ENCODE results near the gene MED15.
"Not testable (repeated sequence)": the region's sequence is repeated elsewhere in the genome, so short reads cannot be mapped to it uniquely, and the experiment has no call there.

The MED15 gene

DNA sequence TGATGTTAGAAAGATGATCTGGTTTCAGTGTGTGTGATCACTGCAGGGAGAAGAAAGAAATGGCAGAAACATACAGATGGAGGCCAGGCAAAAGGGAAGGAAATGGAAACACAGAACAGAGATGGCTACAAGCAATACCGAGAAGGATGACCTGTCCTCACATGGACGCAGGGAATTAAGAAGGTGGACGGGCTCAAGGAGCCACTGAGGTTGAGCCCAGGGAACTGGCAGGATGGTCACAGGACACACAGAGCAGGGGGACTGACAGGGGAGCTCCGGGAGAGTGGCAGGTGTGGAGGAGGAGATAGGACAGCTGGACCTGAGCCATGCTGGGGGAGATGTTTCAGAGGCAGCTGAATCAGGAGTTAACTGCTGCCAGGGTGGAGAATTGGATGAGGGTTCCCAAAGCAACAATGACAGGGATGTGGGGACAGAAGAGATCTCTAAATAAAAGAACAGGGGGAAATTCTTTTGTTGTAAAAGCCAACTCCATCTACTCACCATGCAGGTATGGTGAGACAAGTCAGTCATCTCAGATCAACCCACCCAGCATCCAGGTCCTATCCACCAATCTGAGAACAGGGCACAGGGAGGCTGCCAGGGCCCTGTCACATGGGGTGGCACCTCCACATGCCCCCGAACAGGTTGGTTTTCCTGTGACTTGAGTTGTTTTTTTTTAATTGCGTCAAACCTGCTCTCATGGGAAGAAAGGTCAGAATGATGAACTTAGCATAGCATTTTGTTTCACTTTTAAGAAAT is 38.1 kb upstream of the MED15 start:
- Histone ChIP-seq H3K9ac (ENCODE audit: low read depth, low read length) (no peak overlapping the region), H3K9me3 (replicated peaks; ENCODE audit: low read length) (no peaks in the 10 kb centered on the region), H3K36me3 (ENCODE audit: insufficient read depth, low read length) (peaks cover 18% of the 10 kb centered on the region), H3K4me1 (ENCODE audit: control insufficient read depth, insufficient read depth, low read length) (no peaks in the 10 kb centered on the region), H3K4me2 (ENCODE audit: low read length) (no peak overlapping the region), H3K27me3 (ENCODE audit: control insufficient read depth, insufficient read depth, low read length) (no peaks in the 10 kb centered on the region), H3K4me3 (ENCODE audit: low read length) (no peak overlapping the region)

DNA sequence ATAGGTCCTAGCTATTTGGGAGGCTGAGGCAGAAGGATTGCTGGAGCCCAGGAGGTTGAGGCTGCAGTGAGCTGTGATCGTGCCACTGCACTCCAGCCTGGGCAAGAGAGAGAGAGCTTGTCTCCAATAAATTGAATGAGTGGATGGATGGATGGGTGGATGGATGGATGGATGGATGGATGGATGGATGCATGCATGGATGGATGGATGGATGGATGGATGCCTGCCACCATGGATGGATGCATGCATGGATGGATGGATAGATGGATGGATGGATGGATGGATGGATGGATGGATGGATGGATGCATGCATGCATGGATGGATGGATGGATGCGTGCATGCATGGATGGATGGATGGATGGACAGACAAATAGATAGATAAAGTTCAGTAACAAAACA is 36.9 kb upstream of the MED15 start:
- not testable (repeated sequence) for H3K4me3 ChIP-seq (ENCODE audit: low read length); H3K4me1 ChIP-seq (ENCODE audit: control insufficient read depth, insufficient read depth, low read length); H3K4me2 ChIP-seq (ENCODE audit: low read length); H3K9ac ChIP-seq (ENCODE audit: low read depth, low read length); H3K9me3 ChIP-seq (replicated peaks; ENCODE audit: low read length); H3K27me3 ChIP-seq (ENCODE audit: control insufficient read depth, insufficient read depth, low read length)
- peaks cover 15% of the 10 kb centered on the region for H3K36me3 ChIP-seq (ENCODE audit: insufficient read depth, low read length)

DNA sequence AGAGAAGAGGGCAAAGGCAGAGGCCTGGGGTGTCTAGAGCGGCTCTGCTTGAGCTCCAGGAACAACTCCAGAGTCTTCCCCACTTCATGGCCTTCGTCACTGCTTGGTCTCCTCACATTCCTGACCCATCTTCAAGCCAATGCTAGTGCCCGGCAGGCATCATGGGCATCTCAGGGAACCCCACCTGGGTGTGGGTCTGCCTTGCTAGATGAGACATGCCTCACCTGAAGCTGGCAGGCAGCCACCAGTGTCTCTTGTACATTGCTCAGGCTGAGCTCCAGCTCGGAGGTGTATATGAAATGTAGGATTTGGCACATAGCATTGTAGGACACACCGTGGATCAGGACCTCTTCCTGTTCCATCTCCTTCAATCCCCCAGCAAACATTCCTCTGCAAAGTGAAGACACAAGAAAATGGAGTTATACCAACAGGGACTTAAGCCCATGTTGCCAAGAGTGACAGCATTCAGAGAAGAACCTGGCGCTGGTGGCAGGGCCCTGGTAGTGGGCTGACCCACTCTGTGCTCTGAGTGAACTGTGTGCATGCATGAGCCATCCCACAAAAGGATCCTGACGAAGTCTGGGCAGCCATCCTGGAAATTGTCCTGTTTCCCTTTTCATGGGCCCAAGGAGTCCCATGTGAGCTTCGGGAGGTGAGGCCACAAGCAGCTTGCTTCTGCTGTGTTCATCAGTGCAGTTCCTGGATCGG is 36.1 kb upstream of the MED15 start:
- no peaks in the 10 kb centered on the region for H3K27me3 ChIP-seq (ENCODE audit: control insufficient read depth, insufficient read depth, low read length)

DNA sequence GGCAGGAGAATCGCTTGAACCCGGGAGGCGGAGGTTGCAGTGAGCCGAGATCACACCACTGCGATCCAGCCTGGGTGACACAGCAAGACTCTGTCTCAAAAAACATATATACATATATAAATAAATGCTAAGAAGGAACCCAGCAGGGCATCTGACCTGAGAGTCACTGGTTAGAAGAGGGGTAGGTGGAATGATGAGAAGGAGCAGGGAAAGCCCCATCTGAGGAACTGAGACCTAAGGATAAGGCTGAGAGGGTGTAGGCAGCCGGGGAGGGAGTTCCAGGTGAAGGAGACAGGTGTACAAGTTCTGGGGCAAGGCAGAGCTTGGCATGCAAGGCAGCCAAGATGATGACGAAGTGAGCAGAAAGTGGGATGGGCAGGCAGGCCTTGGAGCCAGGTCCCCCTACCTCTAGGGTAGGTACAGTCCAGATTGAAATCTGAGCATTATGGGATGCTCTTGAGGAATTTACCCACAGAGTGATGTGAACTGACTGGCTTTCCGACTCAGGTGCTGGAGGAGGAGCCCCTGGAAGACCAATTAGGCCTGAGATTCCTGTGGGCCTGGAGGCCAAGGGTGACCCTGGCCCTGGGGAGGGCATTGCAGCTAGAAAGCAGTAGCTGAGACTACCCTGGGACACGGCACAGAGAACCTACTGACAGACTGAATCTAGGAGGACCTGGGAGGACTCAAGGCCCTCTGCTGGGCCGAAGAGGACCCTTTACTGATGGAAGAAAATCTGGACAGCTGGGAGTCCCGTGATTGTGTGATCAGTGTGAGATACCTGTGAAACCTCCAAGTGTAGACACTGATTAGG is 34.6 kb upstream of the MED15 start:
- no peaks in the 10 kb centered on the region for H3K4me1 ChIP-seq (ENCODE audit: control insufficient read depth, insufficient read depth, low read length)
- H3K4me2 ChIP-seq (ENCODE audit: low read length) = no peak overlapping the region
- no peak overlapping the region for H3K4me3 ChIP-seq (ENCODE audit: low read length)
- no peak overlapping the region for H3K9ac ChIP-seq (ENCODE audit: low read depth, low read length)
- no peaks in the 10 kb centered on the region for H3K27me3 ChIP-seq (ENCODE audit: control insufficient read depth, insufficient read depth, low read length)
- peaks cover 12% of the 10 kb centered on the region for H3K36me3 ChIP-seq (ENCODE audit: insufficient read depth, low read length)
- H3K9me3 ChIP-seq (replicated peaks; ENCODE audit: low read length) = no peaks in the 10 kb centered on the region

More for the DNA sequence above, 36.1 kb upstream of the MED15 start:
- no peak overlapping the region for H3K4me3 ChIP-seq (ENCODE audit: low read length)
- no peak overlapping the region for H3K9ac ChIP-seq (ENCODE audit: low read depth, low read length)
- no peaks in the 10 kb centered on the region for H3K9me3 ChIP-seq (replicated peaks; ENCODE audit: low read length)
- H3K4me2 ChIP-seq (ENCODE audit: low read length) = no peak overlapping the region
- peaks cover 15% of the 10 kb centered on the region for H3K36me3 ChIP-seq (ENCODE audit: insufficient read depth, low read length)
- no peaks in the 10 kb centered on the region for H3K4me1 ChIP-seq (ENCODE audit: control insufficient read depth, insufficient read depth, low read length)

DNA sequence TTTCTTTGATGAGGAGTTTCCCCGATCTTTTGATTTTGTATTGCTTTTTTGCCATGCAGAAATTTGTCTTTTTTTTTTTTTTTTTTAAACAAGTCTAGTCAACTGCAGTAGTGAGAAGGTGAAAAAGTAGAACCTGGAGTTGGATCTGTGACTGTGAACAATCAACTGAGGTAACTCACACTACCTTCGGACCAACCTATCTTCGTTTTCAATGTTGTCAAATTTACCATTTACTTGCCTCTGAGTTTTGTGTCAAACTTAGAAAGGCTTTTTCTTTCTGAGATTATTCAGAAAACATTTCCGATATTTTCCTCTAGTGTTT is 32.3 kb upstream of the MED15 start:
- Histone ChIP-seq H3K9ac (ENCODE audit: low read depth, low read length) (no peak overlapping the region), H3K4me2 (ENCODE audit: low read length) (no peak overlapping the region)

DNA sequence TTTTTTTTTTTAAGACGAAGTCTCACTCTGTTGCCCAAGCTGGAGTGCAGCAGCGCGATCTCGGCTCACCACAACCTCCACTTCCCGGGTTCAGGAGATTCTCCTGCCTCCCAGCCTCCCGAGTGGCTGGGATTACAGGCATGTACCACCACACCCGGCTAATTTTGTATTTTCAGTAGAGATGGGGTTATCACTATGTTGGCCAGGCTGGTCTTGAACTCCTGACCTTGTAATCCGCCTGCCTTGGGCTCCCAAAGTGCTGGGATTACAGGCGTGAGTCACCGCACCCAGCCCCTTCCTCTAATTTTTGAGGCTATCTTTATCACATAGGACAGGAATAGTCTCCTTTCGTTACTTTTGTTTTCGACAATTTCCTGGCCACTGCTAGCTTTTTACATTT is 31.8 kb upstream of the MED15 start:
- H3K9ac ChIP-seq (ENCODE audit: low read depth, low read length); H3K27me3 ChIP-seq (ENCODE audit: control insufficient read depth, insufficient read depth, low read length); H3K4me2 ChIP-seq (ENCODE audit: low read length); H3K9me3 ChIP-seq (replicated peaks; ENCODE audit: low read length); H3K4me3 ChIP-seq (ENCODE audit: low read length); H3K36me3 ChIP-seq (ENCODE audit: insufficient read depth, low read length); H3K4me1 ChIP-seq (ENCODE audit: control insufficient read depth, insufficient read depth, low read length): not testable (repeated sequence)

More for the DNA sequence above, 32.3 kb upstream of the MED15 start:
- no peak overlapping the region for H3K4me3 ChIP-seq (ENCODE audit: low read length)
- no peaks in the 10 kb centered on the region for H3K9me3 ChIP-seq (replicated peaks; ENCODE audit: low read length)
- H3K4me1 ChIP-seq (ENCODE audit: control insufficient read depth, insufficient read depth, low read length) = no peaks in the 10 kb centered on the region
- peaks cover 10% of the 10 kb centered on the region for H3K36me3 ChIP-seq (ENCODE audit: insufficient read depth, low read length)
- H3K27me3 ChIP-seq (ENCODE audit: control insufficient read depth, insufficient read depth, low read length) = no peaks in the 10 kb centered on the region

DNA sequence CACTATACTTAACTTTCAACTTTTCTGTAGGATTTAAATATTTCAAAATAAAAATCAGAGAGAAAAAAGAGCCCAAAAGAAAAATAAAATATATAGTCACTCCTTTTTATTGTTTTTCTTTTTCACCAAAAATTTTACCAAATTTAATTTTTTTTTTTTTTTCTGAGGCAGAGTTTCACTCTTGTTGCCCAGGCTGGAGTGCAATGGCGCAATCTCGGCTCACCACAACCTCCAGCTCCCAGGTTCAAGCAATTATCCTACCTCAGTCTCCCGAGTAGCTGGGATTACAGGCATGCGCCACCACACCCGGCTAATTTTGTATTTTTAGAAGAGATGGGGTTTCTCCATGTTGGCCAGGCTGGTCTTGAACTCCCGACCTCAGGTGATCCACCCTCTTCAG is 29.4 kb upstream of the MED15 start:
- not testable (repeated sequence) for H3K27me3 ChIP-seq (ENCODE audit: control insufficient read depth, insufficient read depth, low read length); H3K4me3 ChIP-seq (ENCODE audit: low read length); H3K4me2 ChIP-seq (ENCODE audit: low read length); H3K9ac ChIP-seq (ENCODE audit: low read depth, low read length); H3K4me1 ChIP-seq (ENCODE audit: control insufficient read depth, insufficient read depth, low read length); H3K9me3 ChIP-seq (replicated peaks; ENCODE audit: low read length); H3K36me3 ChIP-seq (ENCODE audit: insufficient read depth, low read length)

DNA sequence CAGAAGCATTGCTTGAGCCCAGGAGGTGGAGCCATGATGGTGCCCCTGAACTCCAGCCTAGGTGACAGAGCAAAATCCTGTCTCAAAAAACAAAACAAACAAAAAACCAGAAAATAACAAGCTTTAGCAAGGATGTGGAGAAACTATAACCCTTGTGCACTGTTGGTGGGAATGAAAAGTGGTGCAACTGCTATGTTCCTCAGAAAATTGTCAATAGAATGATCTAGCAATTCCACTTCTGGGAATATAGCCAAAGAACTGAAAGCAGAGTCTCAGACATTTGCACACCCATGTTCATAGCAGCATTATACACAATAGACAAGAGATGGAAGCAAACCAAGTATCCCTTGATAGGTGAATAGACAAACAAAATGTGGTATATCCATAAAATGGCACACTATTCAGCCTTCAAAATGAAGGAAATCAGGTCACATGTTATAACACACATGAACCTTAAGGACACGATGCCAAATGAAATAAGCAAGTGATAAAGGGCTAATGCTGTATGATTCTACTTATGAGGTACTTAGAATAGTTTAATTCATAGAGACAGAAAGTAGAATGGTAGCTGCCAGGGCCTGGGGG is 27.7 kb upstream of the MED15 start:
- peaks cover 3% of the 10 kb centered on the region for H3K36me3 ChIP-seq (ENCODE audit: insufficient read depth, low read length)
- H3K9me3 ChIP-seq (replicated peaks; ENCODE audit: low read length) = no peaks in the 10 kb centered on the region
- no peaks in the 10 kb centered on the region for H3K27me3 ChIP-seq (ENCODE audit: control insufficient read depth, insufficient read depth, low read length)
- no peak overlapping the region for H3K4me2 ChIP-seq (ENCODE audit: low read length)
- H3K4me1 ChIP-seq (ENCODE audit: control insufficient read depth, insufficient read depth, low read length) = no peaks in the 10 kb centered on the region
- H3K4me3 ChIP-seq (ENCODE audit: low read length) = no peak overlapping the region
- no peak overlapping the region for H3K9ac ChIP-seq (ENCODE audit: low read depth, low read length)

DNA sequence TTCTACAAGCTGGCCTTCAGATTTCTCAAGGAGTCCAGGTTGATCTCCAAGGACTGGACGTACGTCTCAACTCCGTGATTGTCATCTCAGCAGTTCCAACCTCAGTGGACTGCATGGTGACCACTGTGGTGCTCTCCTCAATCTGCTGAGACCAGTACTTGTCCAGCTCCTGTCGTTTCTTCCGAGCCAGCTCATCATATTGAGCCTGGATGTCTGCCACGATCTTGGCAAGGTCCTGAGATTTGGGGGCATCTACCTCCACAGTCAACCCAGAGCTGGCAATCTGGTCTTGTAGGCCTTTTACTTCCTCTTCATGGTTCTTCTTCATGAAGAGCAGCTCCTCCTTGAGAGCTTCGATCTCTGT is 24.3 kb upstream of the MED15 start:
- not testable (repeated sequence) for H3K9ac ChIP-seq (ENCODE audit: low read depth, low read length); H3K9me3 ChIP-seq (replicated peaks; ENCODE audit: low read length); H3K27me3 ChIP-seq (ENCODE audit: control insufficient read depth, insufficient read depth, low read length); H3K36me3 ChIP-seq (ENCODE audit: insufficient read depth, low read length); H3K4me1 ChIP-seq (ENCODE audit: control insufficient read depth, insufficient read depth, low read length); H3K4me3 ChIP-seq (ENCODE audit: low read length); H3K4me2 ChIP-seq (ENCODE audit: low read length)

DNA sequence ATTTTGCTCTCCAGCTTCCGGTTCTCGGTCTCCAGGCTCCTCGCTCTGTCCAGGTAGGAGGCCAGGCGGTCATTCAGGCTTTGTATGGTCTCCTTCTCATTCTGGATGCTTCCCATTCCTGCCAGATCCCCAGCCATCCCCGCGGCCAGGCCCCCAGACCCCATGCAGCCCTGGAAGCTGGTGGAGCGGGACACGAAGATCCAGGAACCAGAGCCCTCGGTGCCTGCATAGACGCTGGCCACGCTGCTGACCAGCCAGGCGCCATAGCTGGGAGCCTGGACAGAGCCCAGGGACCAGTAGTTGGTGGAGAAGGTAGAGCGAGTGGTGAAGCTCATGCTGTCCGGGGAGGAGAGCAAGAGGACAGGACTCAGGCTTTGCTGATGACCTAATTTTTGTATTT is 23.6 kb upstream of the MED15 start:
- H3K27me3 ChIP-seq (ENCODE audit: control insufficient read depth, insufficient read depth, low read length) = no peaks in the 10 kb centered on the region
- H3K36me3 ChIP-seq (ENCODE audit: insufficient read depth, low read length) = peaks cover 9% of the 10 kb centered on the region

DNA sequence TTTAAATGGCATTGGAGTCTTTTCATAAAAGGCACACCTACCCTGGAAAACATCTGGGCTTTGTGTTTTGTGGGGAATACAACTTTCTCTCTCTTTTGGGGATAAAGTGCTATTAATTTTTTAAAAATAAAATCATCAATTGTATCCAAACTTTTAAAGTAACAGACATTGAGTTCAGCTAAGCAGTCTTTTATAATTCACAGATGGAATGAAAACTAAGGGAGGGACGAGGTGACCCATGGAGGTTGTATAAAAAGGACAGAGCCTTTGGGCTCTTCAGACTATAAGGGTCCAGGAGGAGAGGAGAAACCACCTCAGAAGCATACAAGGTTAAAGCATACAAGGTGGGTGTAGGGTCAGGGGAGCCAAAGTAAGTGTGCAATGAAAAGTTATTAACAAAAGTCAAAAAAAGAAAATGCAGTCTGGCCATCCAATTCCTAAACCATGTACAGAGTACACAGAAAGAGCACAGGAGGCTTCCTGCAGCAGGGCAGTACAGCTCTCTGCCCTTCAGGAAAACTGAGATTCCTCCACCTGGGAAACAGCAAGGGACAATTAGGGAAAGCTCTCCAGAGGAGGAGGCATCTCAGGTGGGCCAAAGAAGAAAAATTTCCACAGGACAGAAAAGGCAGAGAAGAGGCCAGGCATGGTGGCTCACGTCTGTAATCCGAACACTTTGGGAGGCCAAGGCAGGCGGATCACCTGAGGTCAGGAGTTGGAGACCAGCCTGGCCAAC is 22.3 kb upstream of the MED15 start:
- H3K9ac ChIP-seq (ENCODE audit: low read depth, low read length) = no peak overlapping the region
- peaks cover 9% of the 10 kb centered on the region for H3K36me3 ChIP-seq (ENCODE audit: insufficient read depth, low read length)
- H3K4me3 ChIP-seq (ENCODE audit: low read length) = no peak overlapping the region
- no peaks in the 10 kb centered on the region for H3K27me3 ChIP-seq (ENCODE audit: control insufficient read depth, insufficient read depth, low read length)
- no peaks in the 10 kb centered on the region for H3K9me3 ChIP-seq (replicated peaks; ENCODE audit: low read length)
- no peak overlapping the region for H3K4me2 ChIP-seq (ENCODE audit: low read length)
- H3K4me1 ChIP-seq (ENCODE audit: control insufficient read depth, insufficient read depth, low read length) = no peaks in the 10 kb centered on the region

More for the DNA sequence above, 23.6 kb upstream of the MED15 start:
- no peak overlapping the region for H3K4me3 ChIP-seq (ENCODE audit: low read length)
- no peaks in the 10 kb centered on the region for H3K4me1 ChIP-seq (ENCODE audit: control insufficient read depth, insufficient read depth, low read length)
- H3K9ac ChIP-seq (ENCODE audit: low read depth, low read length) = no peak overlapping the region
- no peaks in the 10 kb centered on the region for H3K9me3 ChIP-seq (replicated peaks; ENCODE audit: low read length)
- no peak overlapping the region for H3K4me2 ChIP-seq (ENCODE audit: low read length)
